ENCODE data around the gene GPC5. TPM values are rescaled to one million over a fixed set of nuclear protein-coding genes. Genes with fewer than 3 reads are reported as not detected.

The GPC5 gene
- total and polyA plus RNA-seq, 9 of the 15 experiments (the other 6 are each of a cell fraction or from before 2014, with no cell fraction given): 0.18 to 0.27 TPM; not detected in 7

DNA sequence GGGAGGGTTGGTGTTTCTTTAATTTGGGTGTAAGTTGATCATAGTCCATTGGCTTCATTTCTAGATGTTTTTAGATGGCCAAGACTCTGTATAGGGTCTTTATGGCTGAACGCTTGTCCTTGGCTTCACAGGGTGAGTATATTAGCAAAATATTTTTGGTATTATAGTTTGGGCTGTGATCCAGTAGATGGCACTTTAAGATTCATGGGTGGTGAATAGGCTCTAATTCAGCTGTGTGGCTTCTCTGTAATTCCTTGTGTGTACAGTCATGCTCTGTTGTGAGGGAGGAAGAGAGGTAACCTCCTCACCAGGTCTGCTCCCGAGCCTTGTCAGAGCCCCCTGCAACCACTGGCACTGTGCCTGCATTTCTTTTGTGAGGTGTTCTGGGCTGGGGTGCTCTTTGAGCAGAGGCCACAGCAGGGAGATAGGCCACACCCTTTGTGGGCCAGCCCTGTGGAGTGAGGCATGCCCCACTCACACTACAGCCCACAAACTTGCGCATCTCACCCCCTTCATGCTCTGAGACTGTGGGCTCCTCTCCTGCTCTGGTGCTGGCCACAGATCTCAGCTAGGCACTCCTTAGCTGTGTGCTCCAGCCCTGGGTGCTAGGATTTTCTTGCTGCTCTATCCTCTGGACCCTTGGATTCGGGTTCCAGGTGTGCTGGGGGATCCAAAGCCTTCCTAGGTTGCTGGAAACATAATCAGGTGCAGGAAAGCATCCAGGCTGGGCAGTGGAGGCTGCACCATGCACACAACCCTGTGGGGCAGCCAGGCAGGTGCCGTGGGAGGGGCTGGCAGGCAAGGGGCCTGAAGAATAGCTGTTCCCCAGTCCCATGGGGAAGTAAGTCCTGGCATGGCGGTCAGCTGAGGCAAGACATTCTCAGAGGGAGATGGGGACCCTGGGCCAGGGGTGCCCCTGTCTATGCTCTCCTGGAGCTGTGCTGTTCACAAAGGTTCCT lies 193.9 kb downstream of the GPC5 start:
- H3K9ac ChIP-seq (ENCODE audit: insufficient read depth in 1 of 2, low read depth in 2 of 2, low read length in 2 of 2): no peak overlapping the region
- no peak overlapping the region for H3K4me3 ChIP-seq
- BruUV-seq (replicated peaks): no TSS peak
- H3K79me2 ChIP-seq (ENCODE audit: control insufficient read depth, insufficient read depth, low read length): no peaks in the 10 kb centered on the region
- in situ Hi-C loops (cut with MboI): loop anchor here (10.0 kb wide), 1 partner anchor 712 kb away; no protein-coding TSS in a partner anchor
- peak; percentile 43 for ATAC-seq
- no peaks in the 10 kb centered on the region for H3K36me3 ChIP-seq (ENCODE audit: control insufficient read depth, insufficient read depth, low read length)
- H3K9me3 ChIP-seq (replicated peaks; ENCODE audit: control insufficient read depth, insufficient read depth, low read depth, low read length): no peaks in the 10 kb centered on the region
- no peaks in the 10 kb centered on the region for H4K20me1 ChIP-seq (replicated peaks; ENCODE audit: control insufficient read depth, insufficient read depth, low read length)
- FAIRE-seq: no peak
- no peak overlapping the region for H2AFZ ChIP-seq (ENCODE audit: low read depth, low read length)
- WGBS (ENCODE audit: insufficient coverage, low coverage, missing lambda C conversion rate): under 1% methylated on average over 6 of the region's 6 CpGs
- DNase-seq (ENCODE audit: extremely low read depth in 1 of 4, low spot score in 3 of 4): no peak
- ChIA-PET POLR2A (interaction anchor here (0.6 to 1.2 kb wide), 3 partner anchors 10 to 787 kb away, joined by 3 read pairs; no protein-coding TSS in a partner anchor), CTCF (ENCODE audit: low intra/inter-chr PET ratio) (no interaction called here)
- H3K27ac ChIP-seq (ENCODE audit: extremely low read depth, low read depth, low read length): no peak overlapping the region
- H3K9me1 ChIP-seq (ENCODE audit: control insufficient read depth, insufficient read depth, low read length): no peaks in the 10 kb centered on the region
- intact Hi-C loops (cut with micrococcal nuclease): no loop called here
- no peak overlapping the region for H3K4me2 ChIP-seq (ENCODE audit: insufficient read depth, low read length)
- H3K27me3 ChIP-seq (ENCODE audit: control insufficient read depth in 2 of 2, insufficient read depth in 2 of 2, low read length in 2 of 2): no peaks in the 10 kb centered on the region
- H3K4me1 ChIP-seq (replicated peaks in 1 of 2; ENCODE audit: control insufficient read depth in 2 of 2, insufficient read depth in 2 of 2, low read length in 2 of 2): no peaks in the 10 kb centered on the region
- TF ChIP-seq MED1 (CRISPR knock-in tag; IDR thresholded peaks at IDR 0.05; ENCODE audit: borderline replicate concordance) (no peak), CBX3 (IDR thresholded peaks at IDR 0.05; ENCODE audit: borderline replicate concordance in 1 of 2, low read length in 2 of 2) (peak in 1 of 2 experiments; percentile 40; a peak in 1 of 3 replicates), SMARCC2 (IDR thresholded peaks at IDR 0.05; ENCODE audit: low read depth) (no peak), ZNF589 (CRISPR knock-in tag; IDR thresholded peaks at IDR 0.05; ENCODE audit: low read depth) (no peak), ZSCAN32 (CRISPR knock-in tag; IDR thresholded peaks at IDR 0.05) (no peak), USF2 (CRISPR knock-in tag; IDR thresholded peaks at IDR 0.05) (peak; percentile 7; the same call in 1 of the 2 replicates), ZNF274 (IDR thresholded peaks at IDR 0.05; ENCODE audit: borderline replicate concordance, low read depth, low read length) (no peak), ZBTB40 (IDR thresholded peaks at IDR 0.05) (no peak), ZBTB40 (CRISPR knock-in tag; IDR thresholded peaks at IDR 0.05) (0 out of 2 replicates have a peak, but pooled peaks have one; percentile 14), ZNF766 (CRISPR knock-in tag; conservative IDR thresholded peaks at IDR 0.05) (no peak), STAT5A (IDR thresholded peaks at IDR 0.05; ENCODE audit: borderline replicate concordance, low read length) (no peak)
